GM10248 (cell line): ENCODE results near the gene MANSC1.
"Not testable (repeated sequence)": the region's sequence is repeated elsewhere in the genome, so short reads cannot be mapped to it uniquely, and the experiment has no call there.

Experiments used
- CTCF ChIA-PET: fragments of 300-600 bp; sonication (Branson Sonifier 250); formaldehyde crosslinking; extraction: SDS; loops from one replicate; lab custom pipeline; 2021; ENCODE audit warnings: antibody characterized with exemption; lab: Yijun Ruan, JAX
- POLR2A ChIA-PET: fragments of 350-650 bp; sonication (Branson Sonifier 250); formaldehyde crosslinking; extraction: SDS; loops from one replicate; lab custom pipeline; 2020; ENCODE audit warnings: antibody characterized with exemption; lab: Yijun Ruan, JAX
- DNase-seq: peaks from one replicate; pipeline ENCODE4 v3.0.0; 2012; ENCODE audit errors: extremely low spot score
- CTCF ChIP-seq: IDR thresholded peaks from 2 replicates; pipeline ENCODE4 v1.5.1; 2012; ENCODE audit warnings: mild to moderate bottlenecking, low read depth; ENCODE audit errors: extremely low read depth, missing control alignments, control extremely low read depth

The MANSC1 gene

GRCh38 chr12:12356896-12357718 lies 7.1 kb upstream of the MANSC1 start, which contains the start of gene BORCS5:
Gene BORCS5, plus strand, starts transcription at chr12:12357078. Its CDS starts 374 bp downstream, at chr12:12357452.
- peak; percentile 96 for DNase-seq
- peak; percentile 29 for TF ChIP-seq CTCF
- CTCF ChIA-PET = interaction anchor here (0.7 to 2.7 kb wide), 13 partner anchors 9 to 774 kb away, joined by 3 to 10 read pairs (median 7); no protein-coding TSS in a partner anchor
- POLR2A ChIA-PET = no interaction called here

GRCh38 chr12:12356467-12356895 lies 6.4 kb upstream of the MANSC1 start:
- ChIA-PET CTCF (interaction anchor here (1.1 to 2.6 kb wide), 9 partner anchors 10 to 380 kb away, joined by 3 to 10 read pairs (median 7); no protein-coding TSS in a partner anchor), POLR2A (no interaction called here)
- no peak for TF ChIP-seq CTCF
- DNase-seq = no peak

GRCh38 chr12:12353807-12354206 lies 3.8 kb upstream of the MANSC1 start:
- DNase-seq = no peak
- ChIA-PET CTCF (interaction anchor here (1.3 kb wide), 1 partner anchor 383 kb away, joined by 4 read pairs; no protein-coding TSS in a partner anchor), POLR2A (no interaction called here)
- no peak for TF ChIP-seq CTCF

- DNase-seq = no peak
- CTCF ChIA-PET = interaction anchor here (1.3 kb wide), 1 partner anchor 384 kb away, joined by 4 read pairs; no protein-coding TSS in a partner anchor
- POLR2A ChIA-PET = no interaction called here
- TF ChIP-seq CTCF = no peak
Measured at GRCh38 chr12:12353276-12353675, 3.2 kb upstream of the MANSC1 start.

- not testable (repeated sequence) for DNase-seq
- ChIA-PET CTCF (interaction anchor here (1.1 to 1.8 kb wide), 5 partner anchors 13 to 315 kb away, joined by 3 to 5 read pairs (median 3); no protein-coding TSS in a partner anchor), POLR2A (interaction anchor here (0.6 kb wide), 1 partner anchor 12 kb away, joined by 3 read pairs; no protein-coding TSS in a partner anchor)
Measured at GRCh38 chr12:12351468-12352185, 1.6 kb upstream of the MANSC1 start.

GRCh38 chr12:12350868-12351463 lies 924 bp upstream of the MANSC1 start:
- TF ChIP-seq CTCF = no peak
- ChIA-PET CTCF (interaction anchor here (1.1 to 1.8 kb wide), 4 partner anchors 12 to 316 kb away, joined by 3 to 5 read pairs (median 4); no protein-coding TSS in a partner anchor), POLR2A (no interaction called here)

More at GRCh38 chr12:12350868-12351463, 924 bp upstream of the MANSC1 start:
- no peak for DNase-seq
